OCI-LY7 (cell line): ENCODE measurements around the gene KMT2B. TPM values are rescaled to one million over a fixed set of nuclear protein-coding genes. Genes with fewer than 3 reads are reported as not detected.

Experiments used
- BruUV-seq: library from RNA; stranded (reverse); fragments of 400-500 nt; replicated peaks from 2 replicates; lab custom pipeline; 2021; lab: Mats Ljungman, UMichigan
- CTCF ChIA-PET: fragments of 300-600 bp; sonication (Branson Sonifier 250); formaldehyde crosslinking; loops from one replicate; lab custom pipeline; 2022; ENCODE audit warnings: antibody characterized with exemption; ENCODE audit not compliant: unreplicated experiment; lab: Charles Lee
- POLR2A ChIA-PET: fragments of 300-600 bp; sonication (Branson Sonifier 250); formaldehyde crosslinking; loops from one replicate; lab custom pipeline; 2022; ENCODE audit warnings: antibody characterized with exemption; lab: Charles Lee
- DNase-seq: peaks from one replicate; pipeline ENCODE4 v3.0.0-alpha.2; 2015; ENCODE audit warnings: low spot score
- H2AFZ ChIP-seq: fragments of 200-600 bp; sonication (generic), shearing (Covaris generic); 2 replicates; pipeline ENCODE4 v1.6.1; 2014; ENCODE audit warnings: mild to moderate bottlenecking, antibody characterized with exemption, low read length, moderate library complexity
- H3K27ac ChIP-seq: fragments of 200-600 bp; sonication (generic); 2 replicates; pipeline ENCODE4 v1.5.1; 2014; ENCODE audit warnings: mixed run types, low read depth, mild to moderate bottlenecking, moderate library complexity, low read length, inconsistent platforms; ENCODE audit not compliant: poor library complexity, severe bottlenecking
- H3K36me3 ChIP-seq: fragments of 200-600 bp; sonication (generic); 2 replicates; pipeline ENCODE4 v1.6.1; 2014; ENCODE audit warnings: mild to moderate bottlenecking, antibody characterized with exemption, low read length, moderate library complexity, mixed read lengths; ENCODE audit not compliant: insufficient read depth
- H3K4me1 ChIP-seq: fragments of 200-600 bp; sonication (generic); 2 replicates; pipeline ENCODE4 v1.5.1; 2014; ENCODE audit warnings: mild to moderate bottlenecking, low read length; ENCODE audit not compliant: insufficient read depth, poor library complexity, severe bottlenecking
- H3K4me2 ChIP-seq: fragments of 200-600 bp; sonication (generic); 2 replicates; pipeline ENCODE4 v1.6.1; 2014; ENCODE audit warnings: mild to moderate bottlenecking, low read length
- H3K4me3 ChIP-seq: fragments of 200-600 bp; sonication (generic); 2 replicates; pipeline ENCODE4 v1.5.1; 2014; ENCODE audit warnings: mild to moderate bottlenecking, low read depth, low read length; ENCODE audit not compliant: poor library complexity, severe bottlenecking
- H3K79me2 ChIP-seq: fragments of 200-600 bp; sonication (generic); 2 replicates; pipeline ENCODE4 v1.6.1; 2016; ENCODE audit warnings: low read depth, mild to moderate bottlenecking, low read length, moderate library complexity, mixed read lengths; ENCODE audit not compliant: insufficient read depth
- H3K9me2 ChIP-seq: fragments of 200-600 bp; sonication (generic); 2 replicates; pipeline ENCODE4 v1.6.1; 2016; ENCODE audit warnings: mild to moderate bottlenecking, low read length, mixed read lengths; ENCODE audit not compliant: insufficient read depth
- H3K9me3 ChIP-seq: fragments of 200-600 bp; sonication (generic); 2 replicates; pipeline ENCODE4 v1.6.1; 2014; ENCODE audit warnings: mild to moderate bottlenecking, mixed run types, low read length, mixed read lengths
- H4K20me1 ChIP-seq: fragments of 200-600 bp; sonication (generic); 2 replicates; pipeline ENCODE4 v1.6.1; 2014; ENCODE audit warnings: mild to moderate bottlenecking, antibody characterized with exemption, low read length, moderate library complexity, mixed read lengths; ENCODE audit not compliant: insufficient read depth
- EZH2phosphoT487 ChIP-seq: fragments of 200-600 bp; sonication (generic); IDR thresholded peaks from 2 replicates; pipeline ENCODE4 v1.6.1; 2018; ENCODE audit warnings: low read depth, borderline replicate concordance, mild to moderate bottlenecking, mixed run types, antibody characterized with exemption, low read length, moderate library complexity, mixed read lengths
- intact Hi-C: fragments of 100-400 bp; cut with micrococcal nuclease; formaldehyde crosslinking; loops from one replicate; pipeline ENCODE4 v1.10.0; 2022; ENCODE audit not compliant: unreplicated experiment
- total RNA-seq, 2 experiments: library from RNA; depleted of rRNA in 1 of 2; stranded (reverse); fragments of >200 nt in 1 of 2; shearing (Covaris generic) in 1 of 2; gene quantifications; 2 replicates each; pipeline ENCODE4 v1.2.3, GENCODE V29; 2014 to 2022
- TF ChIP-seq, protein P1 (sequence below): fragments of 200-600 bp; sonication (generic); conservative IDR thresholded peaks from 2 replicates; pipeline ENCODE4 v1.5.1; 2014; ENCODE audit warnings: mild to moderate bottlenecking, antibody characterized with exemption, low read length, moderate library complexity, mixed read lengths

Gene KMT2B
- total RNA-seq, 2 experiments from 2014 or later = 25.2 to 56.2 TPM

DNA sequence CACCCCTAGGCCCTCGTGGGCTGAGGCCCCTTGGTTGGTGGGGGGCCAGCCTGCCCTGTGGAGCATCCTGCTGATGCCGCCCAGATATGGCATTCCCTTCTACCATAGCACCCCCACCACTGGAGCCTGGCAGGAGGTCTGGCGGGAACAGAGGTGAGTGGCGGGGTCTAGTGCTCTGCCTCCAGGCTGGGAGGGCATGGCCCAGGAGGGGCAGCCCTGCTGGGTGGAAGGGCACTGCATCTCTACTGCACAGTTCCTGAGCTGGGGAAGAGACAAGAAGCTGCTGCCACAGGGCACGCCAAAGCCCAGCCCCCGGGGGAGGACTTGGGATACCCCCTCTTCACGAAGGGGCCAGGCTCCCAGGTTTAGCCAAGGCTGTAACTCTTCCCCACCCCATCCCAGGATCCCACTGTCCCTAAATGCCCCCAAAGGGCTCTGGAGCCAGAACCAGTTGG, 2.4 kb upstream of the KMT2B start:
- ChIA-PET CTCF (no interaction called here), POLR2A (no interaction called here)
- Histone ChIP-seq H3K4me1 (peaks cover 66% of the 10 kb centered on the region), H3K4me3 (peak overlapping the region; percentile 77), H3K27ac (no peak overlapping the region), H3K36me3 (peaks cover 11% of the 10 kb centered on the region; the same call in 1 of the 2 replicates), H4K20me1 (peaks cover 6% of the 10 kb centered on the region), H3K9me2 (no peaks in the 10 kb centered on the region), H3K79me2 (peaks cover 18% of the 10 kb centered on the region), H2AFZ (no peak overlapping the region), H3K9me3 (no peaks in the 10 kb centered on the region), H3K4me2 (peak overlapping the region; percentile 75)
- TF ChIP-seq EZH2phosphoT487 = no peak
- TF ChIP-seq, protein P1, sequence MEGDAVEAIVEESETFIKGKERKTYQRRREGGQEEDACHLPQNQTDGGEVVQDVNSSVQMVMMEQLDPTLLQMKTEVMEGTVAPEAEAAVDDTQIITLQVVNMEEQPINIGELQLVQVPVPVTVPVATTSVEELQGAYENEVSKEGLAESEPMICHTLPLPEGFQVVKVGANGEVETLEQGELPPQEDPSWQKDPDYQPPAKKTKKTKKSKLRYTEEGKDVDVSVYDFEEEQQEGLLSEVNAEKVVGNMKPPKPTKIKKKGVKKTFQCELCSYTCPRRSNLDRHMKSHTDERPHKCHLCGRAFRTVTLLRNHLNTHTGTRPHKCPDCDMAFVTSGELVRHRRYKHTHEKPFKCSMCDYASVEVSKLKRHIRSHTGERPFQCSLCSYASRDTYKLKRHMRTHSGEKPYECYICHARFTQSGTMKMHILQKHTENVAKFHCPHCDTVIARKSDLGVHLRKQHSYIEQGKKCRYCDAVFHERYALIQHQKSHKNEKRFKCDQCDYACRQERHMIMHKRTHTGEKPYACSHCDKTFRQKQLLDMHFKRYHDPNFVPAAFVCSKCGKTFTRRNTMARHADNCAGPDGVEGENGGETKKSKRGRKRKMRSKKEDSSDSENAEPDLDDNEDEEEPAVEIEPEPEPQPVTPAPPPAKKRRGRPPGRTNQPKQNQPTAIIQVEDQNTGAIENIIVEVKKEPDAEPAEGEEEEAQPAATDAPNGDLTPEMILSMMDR = no peak
- intact Hi-C loops = loop anchor here (5.0 kb wide), 1 partner anchor 42 kb away; the partner anchor contains the start of genes HSPB6 and PROSER3
- DNase-seq = no peak
- no TSS peak for BruUV-seq

GRCh38 chr19:35715981-35716800, 1.6 kb upstream of the KMT2B start:
- Histone ChIP-seq H3K9me2 (no peaks in the 10 kb centered on the region), H3K79me2 (peaks cover 18% of the 10 kb centered on the region), H4K20me1 (peaks cover 6% of the 10 kb centered on the region), H3K4me1 (peaks cover 58% of the 10 kb centered on the region), H3K36me3 (peaks cover 16% of the 10 kb centered on the region), H3K9me3 (no peaks in the 10 kb centered on the region), H3K4me3 (peak overlapping the region; percentile 77), H3K27ac (peak overlapping the region; percentile 58), H3K4me2 (peak overlapping the region; percentile 75), H2AFZ (peak overlapping the region; percentile 27; the same call in 1 of the 2 replicates)
- BruUV-seq = no TSS peak
- DNase-seq = no peak
- intact Hi-C loops = loop anchor here (2.0 to 5.0 kb wide), 2 partner anchors 41 to 169 kb away; partner anchors contain the start of genes HSPB6 and PROSER3
- CTCF ChIA-PET = no interaction called here
- TF ChIP-seq, protein P1 = no peak
- TF ChIP-seq EZH2phosphoT487 = no peak
- POLR2A ChIA-PET = no interaction called here
